HUDEP-2 (cell line): Measurements from ENCODE around the gene HID1.
"Not testable (repeated sequence)": the region's sequence is repeated elsewhere in the genome, so short reads cannot be mapped to it uniquely, and the experiment has no call there.

Experiments
- DNase-seq, 76 experiments: peaks; one replicate each; lab custom pipeline; 2025; ENCODE audit not compliant: unreplicated experiment in 76 of 76; lab: John Stamatoyannopoulos, UW

Gene HID1

DNA sequence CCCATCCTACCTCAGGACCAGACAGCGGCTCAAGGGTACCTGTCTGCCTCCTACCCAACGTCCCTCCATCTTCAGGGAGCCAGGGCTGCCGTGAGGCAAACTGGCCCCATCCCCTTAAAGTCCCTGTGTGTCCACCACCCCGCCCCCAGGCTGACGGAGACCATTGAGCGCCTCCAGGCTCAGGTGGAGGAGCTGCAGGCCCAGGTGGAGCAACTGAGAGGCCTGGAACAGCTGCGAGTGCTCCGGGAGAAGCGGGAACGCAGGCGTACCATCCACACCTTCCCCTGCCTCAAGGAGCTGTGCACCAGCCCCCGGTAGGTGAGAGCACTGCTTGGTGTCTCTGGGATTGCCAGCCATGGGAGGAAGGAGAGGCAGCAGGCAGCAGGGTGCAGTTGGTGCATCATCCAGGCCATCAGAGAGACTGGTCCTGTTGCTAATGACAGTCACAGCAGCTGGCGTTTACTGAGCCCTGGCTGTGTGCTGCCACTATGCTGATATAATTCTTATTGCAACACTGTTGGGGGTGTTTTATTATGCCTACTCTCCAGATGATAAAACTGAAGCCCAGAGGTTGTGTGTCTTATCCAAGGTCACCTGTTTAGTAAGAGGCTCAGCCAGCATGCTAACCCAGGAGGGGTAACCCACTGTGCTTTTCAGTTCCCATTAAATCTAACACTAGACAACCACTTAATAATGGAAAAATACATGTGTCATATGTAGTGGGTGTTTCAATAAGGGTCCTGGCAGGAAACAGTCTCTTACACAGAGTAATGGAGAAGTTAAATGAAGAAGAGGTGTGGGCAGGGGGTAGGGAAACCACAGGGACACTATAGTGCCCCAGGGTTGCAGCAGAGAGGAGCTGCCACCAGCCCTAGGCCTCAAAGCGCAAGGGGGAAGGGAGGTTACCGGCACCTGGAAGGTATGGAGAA is 29.6 kb upstream of the HID1 start:
- DNase-seq = no peak

DNA sequence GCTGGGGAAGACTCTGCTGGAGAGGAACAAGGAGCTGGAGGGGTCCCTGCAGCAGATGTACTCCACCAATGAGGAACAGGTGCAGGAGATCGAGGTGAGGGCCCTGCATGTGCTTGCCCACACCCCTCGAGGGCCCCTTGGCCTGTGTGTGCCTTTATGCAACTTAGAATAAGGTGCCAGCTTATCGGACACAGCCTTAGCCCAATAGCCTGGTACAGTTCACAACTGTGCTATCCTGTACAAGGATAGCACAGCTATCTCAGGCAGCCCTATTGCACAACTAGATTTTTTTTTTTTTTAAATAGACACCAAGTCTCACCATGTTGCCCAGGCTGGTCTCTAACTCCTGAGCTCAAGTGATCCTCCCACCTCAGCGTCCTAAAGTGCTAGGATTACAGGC is 27.0 kb upstream of the HID1 start:
- no peak for DNase-seq

GRCh38 chr17:74998783-74999182 is 26.2 kb upstream of the HID1 start:
- DNase-seq = no peak

GRCh38 chr17:74995847-74996246 is 23.3 kb upstream of the HID1 start:
- DNase-seq = no peak

GRCh38 chr17:74994440-74994839 is 21.9 kb upstream of the HID1 start:
- no peak for DNase-seq

DNA sequence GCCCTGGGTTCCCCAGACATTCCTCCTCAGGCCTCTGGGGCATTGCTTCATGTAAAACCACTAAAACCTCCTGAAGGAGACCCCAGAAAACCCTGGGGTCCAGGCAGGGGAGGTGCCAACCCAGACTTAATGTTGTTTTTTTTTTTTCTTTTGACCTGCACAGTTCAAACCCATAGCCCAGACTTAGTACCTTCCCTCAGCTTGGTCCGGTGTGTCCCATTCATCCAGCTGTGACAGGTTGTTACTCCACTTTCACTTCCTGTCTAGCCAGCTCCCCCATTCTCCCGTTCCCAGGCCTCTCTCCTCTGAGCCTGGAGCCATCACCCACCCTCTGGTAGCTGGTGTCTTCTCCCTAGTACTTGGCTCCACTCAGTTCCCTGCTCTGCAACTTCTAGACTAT is 19.7 kb upstream of the HID1 start:
- DNase-seq = no peak

DNA sequence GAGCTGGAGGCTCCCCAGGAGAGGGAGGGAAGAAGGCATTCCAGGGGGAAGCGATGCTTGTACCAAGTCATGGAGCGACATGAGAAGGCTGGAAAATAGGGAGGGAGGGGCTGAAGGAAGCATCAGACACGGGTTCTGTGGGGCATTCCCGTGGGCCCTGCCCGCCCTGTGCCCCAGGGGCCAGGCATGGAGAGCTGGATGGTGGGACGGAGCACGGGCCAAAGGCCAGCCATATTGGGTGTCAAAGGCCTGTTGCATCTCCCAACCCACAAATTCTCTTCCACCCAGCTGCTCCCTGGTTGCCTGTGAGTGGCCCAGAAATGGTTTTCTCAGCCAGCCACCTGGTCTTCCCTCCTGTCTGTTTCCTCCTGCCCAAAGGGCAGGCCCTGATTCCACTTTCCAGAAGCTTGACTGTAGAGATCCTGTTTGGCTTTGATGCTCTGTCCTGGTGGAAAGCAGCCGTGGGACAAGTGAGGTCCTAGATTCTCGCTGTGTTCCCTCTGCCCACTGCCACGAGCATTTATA is 18.1 kb upstream of the HID1 start:
- DNase-seq = no peak

DNA sequence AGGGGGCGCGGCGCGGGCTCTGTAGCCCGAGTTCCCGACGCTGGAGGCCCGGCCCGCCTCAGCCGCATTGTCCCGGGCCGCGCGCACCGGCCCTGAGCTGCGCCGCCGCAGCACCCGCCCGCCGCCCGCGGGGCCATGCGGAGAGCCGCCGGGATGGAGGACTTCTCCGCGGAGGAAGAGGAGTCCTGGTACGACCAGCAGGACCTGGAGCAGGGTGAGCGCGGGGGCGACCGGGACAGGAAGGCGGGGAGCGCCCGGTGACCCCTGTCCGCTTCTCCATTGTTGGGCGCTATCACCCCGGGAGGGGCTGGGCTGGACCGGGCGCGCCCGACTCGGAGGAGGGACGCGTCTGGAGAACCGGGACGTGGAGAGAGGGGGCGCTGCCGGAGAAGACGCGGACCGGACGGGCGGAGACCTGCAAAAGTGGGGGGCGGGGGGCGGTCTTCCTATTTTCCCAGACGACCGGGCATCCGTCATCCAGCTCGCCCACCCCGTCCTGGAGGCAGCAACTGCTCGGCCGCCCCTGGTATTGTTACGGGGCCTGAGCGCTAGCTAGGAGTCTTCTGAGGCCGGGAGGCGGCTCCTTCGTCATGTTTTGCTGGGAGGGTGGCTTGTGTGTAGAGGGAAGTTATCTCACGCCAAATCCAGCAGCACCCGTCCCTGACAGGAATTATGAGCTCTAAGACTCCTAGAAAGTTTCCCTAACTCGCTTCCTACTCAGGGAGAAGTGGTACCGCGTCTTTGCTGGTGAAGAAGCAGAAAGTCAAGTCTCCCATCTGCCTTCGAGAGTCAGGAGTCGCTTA is 15.6 kb upstream of the HID1 start:
- DNase-seq = peak in 13 of 76 experiments; percentile 3 to 56 (median 24)

GRCh38 chr17:74987418-74987908 is 14.9 kb upstream of the HID1 start, which contains the start of gene CDR2L:
Gene CDR2L (plus strand): TSS chr17:74987632. CDS start chr17:74988044, 412 bp downstream.
- peak in 72 of 76 experiments; percentile 38 to 95 (median 83) for DNase-seq

GRCh38 chr17:74986206-74986576 is 13.6 kb upstream of the HID1 start:
- no peak for DNase-seq

DNA sequence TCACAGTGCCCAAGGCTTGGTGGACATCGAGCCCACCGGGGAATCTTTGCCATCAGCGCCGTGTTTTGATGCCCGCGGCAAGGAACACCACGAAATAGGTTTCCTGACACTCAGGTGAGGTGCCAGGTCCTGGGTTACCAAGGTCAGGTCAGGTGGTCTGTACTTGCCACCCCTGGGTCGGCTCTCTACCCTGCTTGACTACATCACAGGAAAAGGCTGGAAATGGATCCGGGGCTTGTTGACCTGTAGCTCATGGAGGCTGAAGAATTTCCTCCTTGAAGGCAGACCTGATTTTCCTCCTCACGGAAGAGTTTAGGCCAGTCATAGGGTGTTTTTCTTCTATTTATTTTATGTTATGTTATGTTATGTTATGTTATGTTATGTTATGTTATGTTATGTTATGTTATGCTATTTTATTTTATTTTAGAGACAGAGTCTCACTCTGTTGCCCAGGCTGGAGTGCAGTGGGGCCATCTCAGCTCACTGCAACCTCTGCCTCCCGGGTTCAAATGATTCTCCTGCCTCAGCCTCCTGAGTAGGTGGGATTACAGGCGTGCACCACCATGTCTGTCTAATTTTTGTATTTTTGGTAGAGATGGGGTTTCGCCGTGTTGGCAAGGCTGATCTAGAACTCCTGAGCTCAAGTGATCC is 10.2 kb upstream of the HID1 start:
- not testable (repeated sequence) for DNase-seq

- peak in 36 of 76 experiments; percentile 3 to 55 (median 30) for DNase-seq
Measured at GRCh38 chr17:74981979-74982662, 9.6 kb upstream of the HID1 start.

- DNase-seq = no peak
Measured at GRCh38 chr17:74981318-74981978, 8.9 kb upstream of the HID1 start.

GRCh38 chr17:74979408-74980146 is 7.0 kb upstream of the HID1 start:
- no peak for DNase-seq

DNA sequence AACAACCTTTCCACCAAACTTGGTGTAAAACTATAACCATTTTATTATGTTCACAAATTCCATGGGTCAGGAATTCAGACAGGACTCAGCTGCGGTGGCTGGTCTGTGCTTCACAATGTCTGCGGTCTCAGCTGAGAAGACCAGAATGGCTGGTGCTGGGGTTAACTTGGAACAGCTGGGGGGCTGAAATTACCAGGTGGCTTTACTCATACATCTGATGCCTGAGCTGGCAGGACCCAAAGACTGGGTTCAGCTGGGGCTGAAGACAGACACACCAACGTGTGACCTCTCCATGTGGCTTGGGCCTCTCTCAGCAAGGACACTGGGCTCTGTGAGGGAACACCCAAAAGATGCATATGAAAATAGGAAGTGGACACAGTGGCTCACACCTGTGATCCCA is 5.7 kb upstream of the HID1 start:
- DNase-seq = no peak

- no peak for DNase-seq
Measured at GRCh38 chr17:74977802-74978201, 5.2 kb upstream of the HID1 start.

GRCh38 chr17:74975943-74976342 is 3.4 kb upstream of the HID1 start:
- no peak for DNase-seq

DNA sequence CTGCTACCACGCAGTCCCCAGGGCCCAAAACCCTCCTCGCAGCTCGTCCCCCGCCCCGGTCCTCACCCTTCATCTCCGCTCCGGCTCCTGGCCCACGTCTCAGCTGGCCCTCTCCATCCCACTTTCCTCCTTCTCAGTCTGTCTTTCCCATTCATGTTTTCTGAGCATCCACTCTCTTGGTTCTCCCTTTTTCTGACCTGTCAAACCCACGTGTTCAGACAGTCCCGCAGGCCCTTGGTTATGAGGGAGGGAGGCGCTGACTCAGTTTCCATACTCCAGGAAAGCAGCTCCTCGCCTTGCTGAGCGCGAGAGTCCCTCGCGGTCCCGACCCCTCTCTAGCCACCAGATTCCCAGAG is 392 bp upstream of the HID1 start:
- no peak for DNase-seq

DNA sequence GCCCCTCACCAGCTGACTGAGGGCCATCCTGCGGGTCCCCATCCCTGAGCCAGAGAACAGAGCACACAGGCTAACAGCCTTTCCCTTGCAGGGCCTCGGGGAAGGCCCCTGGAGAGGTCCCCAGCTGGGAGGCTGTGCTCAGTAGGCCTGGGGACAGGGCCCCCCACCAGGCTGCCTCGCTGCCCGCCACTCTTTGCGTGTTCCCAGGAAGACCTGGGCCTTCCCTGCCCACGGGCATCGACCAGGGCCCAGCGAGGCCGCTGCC is 785 bp downstream of the HID1 start:
- DNase-seq = no peak
